ENCODE measurements around the gene CERT1.
"Not testable (repeated sequence)": the region's sequence is repeated elsewhere in the genome, so short reads cannot be mapped to it uniquely, and the experiment has no call there.

The CERT1 gene

DNA sequence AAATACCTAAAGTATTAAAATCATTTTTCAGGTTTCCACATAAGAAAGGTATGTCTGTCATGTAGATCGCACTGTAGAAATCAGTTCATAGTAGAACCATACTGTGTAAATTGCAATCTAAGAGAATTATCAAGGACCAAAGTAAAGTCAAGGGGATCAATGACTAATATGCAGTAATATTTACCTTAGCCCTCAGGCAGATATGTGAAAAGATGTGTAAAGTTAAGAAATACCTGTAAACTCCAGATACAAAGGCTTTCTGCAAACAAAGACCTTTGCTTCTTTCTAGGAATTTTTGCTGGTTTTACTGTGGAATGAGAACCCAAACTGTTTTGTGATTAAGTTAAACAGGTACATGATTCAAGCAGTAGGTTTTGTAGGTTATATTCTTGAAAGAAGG is 11.8 kb upstream of the CERT1 start:
- no peak for DNase-seq

DNA sequence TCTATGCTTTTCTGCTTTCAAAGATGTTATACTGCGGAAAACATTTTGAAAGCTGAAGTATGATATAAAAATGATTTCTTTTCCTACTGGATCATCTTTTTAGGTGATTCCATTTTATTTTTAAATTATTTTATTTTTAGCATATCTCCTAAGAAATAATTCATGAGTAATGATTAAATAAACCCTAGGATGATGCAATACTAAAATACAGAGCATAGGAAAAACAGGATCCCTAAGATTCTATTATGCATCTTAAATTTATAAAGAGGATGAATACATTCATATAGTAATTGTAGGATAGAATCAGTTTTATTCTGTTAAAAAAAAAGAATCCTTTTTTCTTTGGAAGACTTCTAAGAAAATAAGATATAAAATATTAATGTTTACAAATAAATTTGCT is 11.1 kb upstream of the CERT1 start:
- DNase-seq: no peak

DNA sequence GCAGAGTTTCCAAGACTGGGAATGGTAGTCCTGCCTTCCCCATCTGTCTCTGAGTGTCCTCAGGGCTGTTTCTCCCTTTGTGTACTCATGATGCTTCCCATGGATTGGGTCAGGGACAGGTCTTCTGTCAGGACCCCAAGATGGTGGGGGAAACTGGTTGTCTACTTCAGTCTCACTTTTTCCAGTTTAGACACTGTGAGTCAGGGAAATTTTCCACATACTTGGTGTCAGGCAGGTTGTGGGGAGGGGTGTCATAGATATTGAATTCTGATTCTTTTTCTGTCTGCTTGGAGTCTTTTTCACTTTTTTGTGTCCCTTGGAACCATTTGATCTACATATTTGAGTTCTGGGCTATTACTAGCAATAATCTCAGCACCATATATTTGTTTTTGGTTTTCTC is 10.6 kb upstream of the CERT1 start:
- DNase-seq: no peak

DNA sequence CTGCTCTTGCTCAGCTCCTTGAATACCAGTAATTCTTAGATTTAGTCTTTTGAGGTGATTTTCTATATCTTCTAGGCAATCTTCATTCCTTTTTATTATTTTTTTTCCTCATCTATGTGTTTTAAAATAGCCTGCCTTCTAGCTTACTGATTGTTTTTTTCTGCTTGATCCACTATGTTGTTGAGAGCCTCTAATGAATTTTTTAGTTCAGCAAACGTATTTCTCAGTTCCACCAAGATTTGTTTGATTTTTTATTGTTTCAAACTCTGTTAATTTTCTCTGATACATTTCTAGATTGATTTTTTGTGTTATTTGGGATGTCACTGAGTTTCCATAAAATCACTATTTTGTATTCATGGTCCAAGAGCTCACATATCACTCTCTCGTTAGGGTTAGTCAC is 9.8 kb upstream of the CERT1 start:
- no peak for DNase-seq

DNA sequence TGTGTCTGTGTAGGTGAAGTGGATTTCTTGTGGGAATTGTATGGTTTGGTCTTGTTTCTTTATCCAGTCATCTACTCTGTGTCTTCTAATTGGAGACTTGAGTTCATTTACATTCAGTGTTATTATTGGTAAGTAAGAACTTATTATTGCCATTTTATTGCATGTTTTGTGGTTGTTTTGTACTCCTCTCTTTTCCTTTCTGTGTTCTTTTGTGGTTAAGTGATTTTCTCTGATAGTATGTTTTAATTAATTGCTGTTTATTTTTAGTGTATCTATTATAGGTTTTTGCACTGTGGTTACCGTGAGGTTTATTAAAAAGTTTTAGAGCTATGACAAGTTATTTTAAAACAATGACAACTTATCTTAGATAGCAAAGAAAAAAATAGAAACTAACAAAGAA is 8.3 kb upstream of the CERT1 start:
- no peak for DNase-seq

DNA sequence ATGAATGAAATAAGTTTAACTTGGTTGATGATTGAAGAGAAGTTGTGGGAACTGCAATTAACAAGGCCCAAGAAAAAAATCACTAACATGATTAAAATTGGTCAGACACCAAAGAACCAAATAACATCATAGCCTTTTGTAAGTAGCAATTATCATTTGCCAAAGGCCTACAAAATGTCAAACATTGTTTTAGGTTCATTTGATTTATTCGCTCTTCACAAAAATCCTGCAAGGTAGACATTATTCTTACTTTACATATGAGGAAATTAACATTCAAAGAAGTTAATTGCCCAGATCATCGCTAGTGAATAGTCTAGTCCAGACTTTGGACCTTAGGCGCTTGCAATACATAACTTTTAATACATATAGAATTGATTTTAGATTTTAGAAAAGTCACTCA is 2.9 kb upstream of the CERT1 start:
- DNase-seq: no peak

DNA sequence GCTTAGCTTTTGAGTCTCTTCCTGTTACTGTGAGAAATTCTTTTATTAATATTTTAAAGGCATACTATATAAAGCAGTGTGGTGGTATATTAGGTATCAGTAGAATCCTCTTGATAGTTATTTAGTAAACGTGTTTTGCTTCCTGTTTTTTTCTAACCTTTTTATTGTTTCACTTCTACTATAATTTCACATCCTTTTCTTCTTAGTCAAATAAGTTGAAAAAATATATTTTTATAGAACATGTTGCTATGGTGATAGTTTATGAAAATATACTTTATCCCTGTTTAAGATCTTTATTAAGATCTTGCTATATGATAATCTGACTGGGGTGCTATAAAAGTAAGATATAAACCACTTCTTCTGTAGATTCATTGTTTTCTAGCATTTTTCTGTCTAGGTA is 2.4 kb upstream of the CERT1 start:
- DNase-seq: no peak

DNA sequence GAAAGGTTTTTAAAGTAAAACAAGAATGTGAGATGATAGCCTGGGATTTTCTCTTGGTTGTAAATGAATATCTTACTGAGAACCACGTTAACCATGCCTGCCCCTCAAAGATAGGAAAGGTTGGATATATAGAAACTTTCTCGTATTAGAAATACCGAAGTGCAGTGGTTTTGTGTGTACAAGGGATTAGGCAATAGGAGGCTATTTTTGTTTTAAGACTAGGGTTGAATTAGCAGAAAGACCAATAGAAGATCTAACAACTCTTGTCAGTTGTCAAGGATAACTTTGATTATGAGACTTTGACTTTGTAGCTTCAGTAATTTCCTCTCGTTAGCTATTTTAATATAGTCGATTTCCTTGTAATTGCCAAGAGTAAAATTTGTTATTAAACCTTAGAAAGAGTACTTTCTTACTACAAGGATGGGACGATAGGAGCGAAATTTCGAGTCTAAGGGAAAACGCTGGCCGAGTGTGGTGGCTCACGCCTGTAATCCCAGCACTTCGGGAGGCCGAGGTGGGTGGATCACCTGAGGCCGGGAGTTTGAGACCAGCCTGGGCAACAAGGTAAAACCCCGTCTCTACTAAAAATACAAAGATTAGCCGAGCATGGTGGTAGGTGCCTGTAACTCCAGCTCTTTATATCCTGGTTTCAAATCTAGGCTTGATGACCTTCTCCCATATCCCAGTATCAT is 1.1 kb upstream of the CERT1 start:
- DNase-seq: no peak

DNA sequence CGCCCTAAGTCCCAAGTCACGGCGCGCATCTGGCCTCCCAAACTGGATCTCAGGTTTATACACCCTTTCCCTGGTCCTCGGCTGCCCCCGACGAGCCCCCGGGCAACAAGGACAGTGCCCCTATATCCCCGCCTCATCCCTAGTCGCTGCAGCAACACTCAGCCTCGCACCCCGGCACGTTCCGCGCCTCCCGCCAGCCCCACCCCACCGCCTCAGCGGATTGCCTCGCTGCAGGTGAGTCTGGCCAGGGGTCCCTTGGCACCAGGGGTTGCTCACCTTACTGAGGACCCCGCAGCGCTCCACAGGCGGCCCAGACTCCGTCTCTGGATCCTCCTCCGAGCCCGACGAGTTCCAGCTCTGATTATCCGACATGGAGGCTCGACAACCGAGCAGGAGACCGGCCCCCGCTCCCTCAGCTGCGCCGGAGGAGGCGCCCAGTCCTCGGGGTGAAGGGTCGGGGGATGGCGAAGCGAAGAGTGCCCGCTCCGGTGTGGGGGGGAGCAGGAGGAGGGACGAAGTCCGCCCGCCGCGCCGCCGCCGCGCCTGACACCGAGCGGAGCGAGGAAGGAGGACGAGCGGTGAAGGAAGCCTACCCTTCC is 494 bp downstream of the CERT1 start:
- no peak for DNase-seq

DNA sequence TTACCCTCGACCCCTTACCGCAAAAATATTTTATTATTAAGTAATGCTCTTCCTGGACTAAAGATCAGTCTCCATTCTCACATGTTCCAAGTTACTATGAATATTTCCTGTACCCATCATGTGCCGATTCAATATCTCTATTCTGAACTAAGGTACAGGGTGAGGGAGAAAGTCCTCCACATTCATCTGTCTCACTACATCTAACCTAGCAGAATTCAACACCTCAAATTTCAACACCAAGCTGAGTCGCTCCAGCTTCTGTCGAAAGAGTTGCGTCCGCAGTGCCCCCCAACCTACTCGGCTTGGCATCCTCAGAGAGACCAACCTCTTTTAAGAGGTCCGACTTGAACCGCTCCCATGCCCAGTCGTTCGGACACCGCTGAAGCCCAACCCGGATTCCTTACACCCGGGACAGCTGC is 1.0 kb downstream of the CERT1 start:
- DNase-seq: no peak

DNA sequence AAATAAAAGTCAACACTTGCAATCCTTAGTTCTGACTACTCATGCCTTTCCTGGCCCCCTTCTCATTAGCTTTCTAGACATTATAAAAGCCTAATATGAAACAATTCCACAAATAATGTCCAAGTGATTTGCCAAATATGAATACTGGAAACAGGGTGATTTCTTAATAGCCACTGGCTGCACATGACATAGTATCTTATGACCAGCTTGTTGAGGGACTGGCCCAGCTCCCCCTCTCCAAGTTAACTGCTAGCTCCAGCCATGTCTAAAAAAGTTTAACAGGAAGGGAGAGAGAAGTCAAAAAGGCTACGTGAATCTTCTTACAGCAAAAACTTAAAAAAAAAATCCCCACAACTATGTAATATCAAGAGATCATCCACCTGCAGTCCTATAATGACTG is 1.5 kb downstream of the CERT1 start:
- no peak for DNase-seq

DNA sequence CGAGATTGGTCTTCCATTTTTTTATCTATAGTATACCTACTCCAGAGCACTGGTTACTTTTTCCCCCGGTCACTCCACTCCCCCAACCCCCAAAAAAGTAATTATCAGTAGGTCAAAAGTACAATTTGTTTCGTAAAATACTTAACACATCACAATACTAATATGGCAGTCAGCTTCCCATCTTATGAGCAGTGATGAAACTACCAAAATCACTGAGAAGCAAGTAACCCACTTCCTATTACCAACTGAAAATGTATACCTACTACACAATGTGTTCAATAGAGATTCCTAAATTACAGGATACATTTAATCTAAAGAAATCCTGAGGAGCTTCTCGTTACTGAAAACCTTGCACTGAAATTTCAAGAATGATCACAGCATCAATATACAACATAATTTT is 1.9 kb downstream of the CERT1 start:
- DNase-seq: no peak

DNA sequence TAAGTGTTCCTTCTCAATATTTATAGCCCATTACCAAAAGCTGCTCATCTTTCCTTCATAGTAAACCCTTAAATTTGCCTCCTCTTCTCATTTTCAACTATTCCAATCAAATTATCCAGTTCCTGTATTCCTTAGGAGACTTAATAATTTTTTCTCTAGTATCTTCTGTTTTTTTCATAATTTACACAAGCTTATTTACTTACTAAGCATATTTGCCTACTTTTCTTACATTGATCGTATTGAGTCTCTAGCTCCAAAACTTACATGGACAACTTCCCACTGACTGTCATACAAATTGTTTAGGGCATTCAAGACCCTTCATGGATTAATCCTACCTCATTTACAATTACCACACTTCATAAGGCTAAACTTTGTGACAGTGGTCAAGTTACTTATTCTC is 3.6 kb downstream of the CERT1 start:
- DNase-seq: no peak

DNA sequence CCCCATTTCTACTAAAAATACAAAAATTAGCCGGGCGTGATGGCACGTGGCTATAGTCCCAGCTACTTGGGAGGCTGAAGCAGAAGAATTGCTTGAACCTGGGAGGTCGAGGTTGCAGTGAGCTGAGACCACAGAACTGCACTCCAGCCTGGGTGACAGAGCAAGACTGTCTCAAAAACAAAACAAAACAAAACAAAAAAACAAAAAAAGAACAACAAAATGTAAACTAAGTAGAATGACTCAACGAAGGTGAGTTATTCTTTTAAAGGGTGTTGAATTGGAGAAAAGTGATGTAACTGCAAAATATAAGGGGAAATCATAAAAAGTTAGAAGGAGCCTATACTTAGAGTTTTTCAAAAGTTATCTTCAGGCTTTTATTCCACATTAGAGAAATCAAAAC is 6.3 kb downstream of the CERT1 start:
- DNase-seq: not testable (repeated sequence)

DNA sequence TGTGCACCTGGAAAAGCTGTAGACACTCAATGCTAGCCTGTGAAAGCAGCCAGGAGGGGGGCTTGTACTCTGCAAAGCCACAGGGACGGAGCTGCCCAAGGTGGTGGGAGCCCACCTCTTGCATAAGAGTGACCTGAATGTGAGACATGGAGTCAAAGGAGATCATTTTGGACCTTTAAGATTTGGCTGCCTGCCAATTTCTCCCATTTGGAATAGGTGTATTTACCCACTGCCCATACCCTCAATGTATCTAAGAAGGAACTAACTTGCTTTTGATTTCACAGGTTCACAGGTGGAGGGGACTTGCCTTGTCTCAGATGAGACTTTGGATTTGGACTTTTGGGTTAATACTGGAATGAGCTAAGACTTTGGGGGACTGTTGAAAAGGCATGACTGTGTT is 12.6 kb downstream of the CERT1 start:
- not testable (repeated sequence) for DNase-seq

DNA sequence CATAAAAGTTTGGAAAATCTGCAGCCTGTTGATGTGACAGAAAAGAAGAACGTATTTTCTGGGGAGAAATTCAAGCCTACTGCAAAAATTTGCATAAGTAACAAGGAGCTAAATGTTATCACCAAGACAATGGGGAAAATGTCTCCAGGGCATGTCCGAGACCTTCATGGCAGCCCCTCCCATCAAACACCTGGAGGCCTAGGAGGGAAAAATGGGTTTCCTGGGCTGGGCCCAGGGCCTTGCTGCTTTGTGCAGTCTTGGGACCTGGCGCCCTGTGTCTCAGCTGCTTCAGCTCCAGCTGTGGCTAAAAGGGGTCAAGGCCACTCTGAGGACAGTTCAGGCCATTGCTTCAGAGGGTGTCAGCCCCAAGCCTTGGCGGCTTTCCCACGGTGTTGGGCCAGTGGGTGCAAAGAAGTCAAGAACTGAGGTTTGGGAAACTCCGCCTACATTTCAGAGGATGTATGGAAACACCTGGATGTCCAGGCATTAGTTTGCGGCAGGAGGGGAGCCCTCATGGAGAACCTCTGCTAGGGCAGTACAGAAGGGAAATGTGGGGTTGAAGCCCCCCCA is 13.1 kb downstream of the CERT1 start:
- DNase-seq: no peak

DNA sequence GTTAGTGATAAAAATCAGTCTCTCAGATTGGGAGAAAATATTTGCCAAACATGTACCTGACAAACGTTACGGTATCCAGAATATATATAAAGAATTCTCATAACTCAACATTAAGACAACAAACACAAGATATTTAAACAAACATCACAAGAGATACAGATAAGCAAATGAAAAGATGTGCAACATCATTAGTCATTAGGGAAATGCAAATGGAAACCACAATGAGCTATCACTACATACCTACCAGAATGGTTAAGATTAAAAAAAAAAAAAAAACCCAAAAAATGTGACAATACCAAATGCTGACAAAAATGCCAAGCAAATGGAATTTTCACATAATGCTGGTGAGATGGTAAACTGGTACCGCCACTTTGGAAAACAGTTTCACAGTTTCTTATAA is 15.4 kb downstream of the CERT1 start:
- no peak for DNase-seq

DNA sequence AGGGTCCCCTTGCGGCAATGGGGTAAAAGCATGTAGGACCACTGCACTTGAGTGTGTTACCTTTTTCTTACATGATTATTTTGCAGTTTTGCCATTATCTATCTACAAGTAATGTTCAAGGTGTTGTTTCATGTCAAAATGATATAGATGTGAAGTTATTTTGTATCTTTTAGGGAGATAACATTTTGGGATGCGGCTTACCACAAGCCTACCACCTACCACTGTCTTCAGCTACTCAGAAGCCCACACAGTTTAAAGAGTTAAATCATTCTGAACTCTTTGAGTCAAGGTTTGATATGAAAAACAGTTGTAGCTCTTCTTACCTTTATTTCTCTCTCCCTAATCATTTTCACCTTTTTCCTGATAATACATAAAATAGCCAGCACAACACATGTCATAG is 19.8 kb downstream of the CERT1 start:
- no peak for DNase-seq

DNA sequence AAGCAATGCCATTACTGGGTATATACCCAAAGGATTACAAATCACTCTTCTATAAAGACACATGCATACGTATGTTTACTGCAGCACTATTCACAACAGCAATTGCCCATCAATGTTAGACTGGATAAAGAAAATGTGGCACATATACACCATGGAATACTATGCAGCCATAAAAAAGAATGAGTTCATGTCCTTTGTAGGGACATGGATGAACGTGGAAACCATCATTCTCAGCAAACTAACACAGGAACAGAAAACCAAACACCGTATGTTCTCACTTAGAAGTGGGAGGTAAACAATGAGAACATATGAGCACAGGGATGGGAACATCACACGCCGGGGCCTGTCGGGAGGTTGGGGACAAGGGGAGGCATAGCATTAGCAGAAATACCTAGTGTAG is 21.6 kb downstream of the CERT1 start:
- not testable (repeated sequence) for DNase-seq

DNA sequence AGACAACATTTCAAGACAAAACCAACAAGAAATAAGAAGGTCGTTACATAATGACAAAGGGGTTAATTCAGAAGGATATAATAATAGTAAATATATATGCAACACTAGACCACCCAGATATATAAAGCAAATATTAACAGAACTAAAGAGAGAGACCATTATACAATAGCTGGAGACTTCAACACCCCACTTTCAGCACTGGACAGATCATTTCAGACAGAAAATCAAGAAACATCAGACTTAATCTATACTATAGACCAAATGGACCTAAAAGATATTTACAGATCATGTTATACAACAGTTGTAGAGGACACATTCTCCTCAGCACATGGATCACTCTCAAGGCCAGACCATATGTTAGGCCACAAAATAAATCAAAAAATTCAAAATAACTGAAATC is 26.8 kb downstream of the CERT1 start:
- no peak for DNase-seq

DNA sequence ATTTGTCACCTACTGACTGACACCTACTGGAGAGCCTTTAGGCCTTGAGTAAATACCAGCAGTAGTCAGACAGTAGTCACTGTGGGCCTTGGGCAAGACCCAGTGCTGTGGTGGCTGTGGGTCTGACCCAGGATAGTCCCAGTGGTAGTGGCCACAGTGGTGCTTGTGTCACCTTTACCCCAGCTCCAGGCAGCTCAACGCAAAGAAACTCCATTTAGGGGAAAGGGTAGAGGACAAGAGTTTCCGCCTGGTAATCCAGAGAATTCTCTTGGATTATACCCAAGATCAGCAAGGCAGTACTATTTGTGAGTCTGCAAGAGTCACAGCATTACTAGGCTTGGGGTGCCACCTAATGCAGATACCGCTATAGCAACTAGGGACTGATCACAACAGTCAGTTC is 28.9 kb downstream of the CERT1 start:
- DNase-seq: no peak

DNA sequence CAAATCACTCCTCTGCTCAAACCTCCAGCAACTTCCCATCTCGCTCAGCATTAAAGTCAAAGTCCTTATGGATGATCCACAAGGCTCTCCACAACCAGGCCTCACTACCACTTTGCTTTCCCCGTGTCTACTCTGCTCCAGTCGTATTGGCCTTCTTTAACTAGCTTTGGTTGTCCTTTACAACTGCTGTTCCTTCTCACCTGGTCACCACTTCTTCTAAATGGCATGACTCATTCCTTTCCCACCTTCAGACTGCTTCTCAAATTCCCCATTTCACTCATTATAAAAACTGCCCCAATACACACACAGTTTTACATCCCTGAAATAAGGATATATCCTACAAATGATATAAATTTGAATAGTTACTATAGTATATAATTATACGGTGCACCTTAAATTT is 30.4 kb downstream of the CERT1 start:
- DNase-seq: no peak

DNA sequence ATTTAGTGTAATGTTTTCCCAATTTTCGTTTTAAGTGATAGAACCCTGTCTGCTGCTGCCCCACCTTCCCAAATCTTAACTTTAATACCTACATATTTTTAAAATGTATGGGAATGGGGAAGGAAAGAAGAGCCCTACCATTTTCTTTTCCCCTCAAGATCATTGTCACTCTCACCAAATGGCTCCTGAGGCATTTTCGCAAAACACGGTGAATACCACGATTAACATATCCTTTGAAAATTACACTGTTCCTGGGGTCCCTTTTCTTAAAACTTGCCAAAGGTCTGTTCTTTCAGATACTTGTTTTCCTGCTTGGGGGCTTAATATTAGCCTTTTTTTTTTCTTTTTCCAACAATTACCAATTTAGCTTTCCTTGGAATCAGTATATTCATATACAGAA is 36.1 kb downstream of the CERT1 start:
- DNase-seq: no peak

DNA sequence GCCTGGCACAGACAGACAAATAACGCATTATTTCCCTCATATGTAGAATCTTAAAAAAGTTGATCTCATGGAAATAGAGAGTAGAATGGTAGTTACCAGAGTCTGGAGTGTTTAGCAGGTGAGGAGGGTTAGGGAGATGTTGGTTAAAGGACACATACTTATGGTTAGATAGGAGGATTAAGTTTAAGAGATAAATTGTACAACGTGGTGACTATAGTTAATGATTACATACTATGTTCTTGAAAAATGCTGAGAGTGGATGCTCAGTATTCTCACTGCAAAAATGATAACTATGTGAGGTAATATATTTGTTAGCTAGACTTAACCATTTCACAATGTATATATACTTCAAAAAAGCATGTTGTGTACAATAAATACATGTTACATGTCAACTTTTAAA is 38.0 kb downstream of the CERT1 start:
- DNase-seq: no peak

DNA sequence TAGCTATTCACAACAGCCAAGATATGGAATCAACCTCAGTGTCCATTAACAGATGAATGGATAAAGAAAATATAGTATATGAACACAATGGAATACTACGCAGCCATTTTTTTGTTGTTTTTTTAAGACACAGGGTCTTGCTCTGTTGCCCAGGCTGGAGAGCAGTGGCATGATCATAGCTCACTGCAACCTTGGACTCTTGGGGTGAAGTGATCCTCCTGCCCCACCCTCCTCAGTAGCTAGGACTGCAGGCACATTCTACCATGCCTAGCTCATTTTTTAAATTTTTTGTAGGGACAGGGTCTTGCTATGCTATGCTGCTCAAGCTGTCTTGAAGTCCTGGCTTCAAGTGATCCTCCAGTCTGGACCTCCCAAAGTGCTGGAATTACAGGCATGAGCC is 38.5 kb downstream of the CERT1 start:
- DNase-seq: no peak
